ENCODE data around the gene PCBP3. TPM values are rescaled to one million over a fixed set of nuclear protein-coding genes. Genes with fewer than 3 reads are reported as not detected.

Gene PCBP3
- total and polyA plus RNA-seq, 2 of the 8 experiments (the other 6 are each of a cell fraction or from before 2014, with no cell fraction given), result 3.5 to 6.3 TPM

DNA sequence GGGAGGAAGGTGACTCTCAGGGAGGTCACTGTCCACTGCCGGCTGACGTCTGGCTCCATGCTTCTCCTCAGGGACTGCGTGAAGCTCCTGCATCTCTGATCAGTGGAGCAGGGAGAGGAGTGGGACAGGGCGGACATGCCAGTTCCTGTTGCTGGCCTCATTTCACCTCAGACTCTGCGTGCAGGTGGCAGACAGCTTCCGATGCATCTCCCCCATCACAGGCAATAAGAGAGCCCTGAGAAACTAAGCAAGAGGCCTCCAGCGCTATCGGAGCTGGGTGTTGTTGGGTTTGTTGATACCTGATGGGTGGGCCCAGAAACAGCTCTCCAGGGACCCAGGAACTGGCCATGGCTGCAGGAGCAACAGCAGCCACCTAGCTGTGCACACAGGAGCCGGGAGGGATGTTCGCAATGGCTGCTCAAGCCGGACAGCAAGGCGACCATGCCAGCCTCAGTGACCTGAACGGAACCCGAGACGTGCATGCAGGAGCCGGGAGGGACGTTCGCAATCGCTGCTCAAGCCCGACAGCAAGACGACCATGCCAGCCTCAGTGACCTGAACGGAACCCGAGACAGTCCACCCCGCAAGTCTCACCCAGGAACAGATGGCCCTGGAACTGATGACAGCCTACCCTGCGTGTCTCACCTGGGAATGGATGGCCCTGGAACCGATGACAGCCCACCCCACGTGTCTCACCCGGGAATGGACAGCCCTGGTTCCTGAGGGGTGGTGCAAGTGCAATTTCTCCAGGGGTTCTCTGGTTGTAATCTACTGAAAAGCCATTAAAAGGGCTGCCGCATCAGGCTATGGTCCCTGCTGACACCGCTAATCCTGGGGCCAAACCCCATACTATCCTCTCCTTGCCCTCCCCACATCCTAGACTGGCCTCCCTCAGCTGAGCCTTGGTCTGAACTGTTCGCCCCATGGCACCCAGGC lies 14.2 kb upstream of the PCBP3 start (continued):
- TF ChIP-seq, protein P1, sequence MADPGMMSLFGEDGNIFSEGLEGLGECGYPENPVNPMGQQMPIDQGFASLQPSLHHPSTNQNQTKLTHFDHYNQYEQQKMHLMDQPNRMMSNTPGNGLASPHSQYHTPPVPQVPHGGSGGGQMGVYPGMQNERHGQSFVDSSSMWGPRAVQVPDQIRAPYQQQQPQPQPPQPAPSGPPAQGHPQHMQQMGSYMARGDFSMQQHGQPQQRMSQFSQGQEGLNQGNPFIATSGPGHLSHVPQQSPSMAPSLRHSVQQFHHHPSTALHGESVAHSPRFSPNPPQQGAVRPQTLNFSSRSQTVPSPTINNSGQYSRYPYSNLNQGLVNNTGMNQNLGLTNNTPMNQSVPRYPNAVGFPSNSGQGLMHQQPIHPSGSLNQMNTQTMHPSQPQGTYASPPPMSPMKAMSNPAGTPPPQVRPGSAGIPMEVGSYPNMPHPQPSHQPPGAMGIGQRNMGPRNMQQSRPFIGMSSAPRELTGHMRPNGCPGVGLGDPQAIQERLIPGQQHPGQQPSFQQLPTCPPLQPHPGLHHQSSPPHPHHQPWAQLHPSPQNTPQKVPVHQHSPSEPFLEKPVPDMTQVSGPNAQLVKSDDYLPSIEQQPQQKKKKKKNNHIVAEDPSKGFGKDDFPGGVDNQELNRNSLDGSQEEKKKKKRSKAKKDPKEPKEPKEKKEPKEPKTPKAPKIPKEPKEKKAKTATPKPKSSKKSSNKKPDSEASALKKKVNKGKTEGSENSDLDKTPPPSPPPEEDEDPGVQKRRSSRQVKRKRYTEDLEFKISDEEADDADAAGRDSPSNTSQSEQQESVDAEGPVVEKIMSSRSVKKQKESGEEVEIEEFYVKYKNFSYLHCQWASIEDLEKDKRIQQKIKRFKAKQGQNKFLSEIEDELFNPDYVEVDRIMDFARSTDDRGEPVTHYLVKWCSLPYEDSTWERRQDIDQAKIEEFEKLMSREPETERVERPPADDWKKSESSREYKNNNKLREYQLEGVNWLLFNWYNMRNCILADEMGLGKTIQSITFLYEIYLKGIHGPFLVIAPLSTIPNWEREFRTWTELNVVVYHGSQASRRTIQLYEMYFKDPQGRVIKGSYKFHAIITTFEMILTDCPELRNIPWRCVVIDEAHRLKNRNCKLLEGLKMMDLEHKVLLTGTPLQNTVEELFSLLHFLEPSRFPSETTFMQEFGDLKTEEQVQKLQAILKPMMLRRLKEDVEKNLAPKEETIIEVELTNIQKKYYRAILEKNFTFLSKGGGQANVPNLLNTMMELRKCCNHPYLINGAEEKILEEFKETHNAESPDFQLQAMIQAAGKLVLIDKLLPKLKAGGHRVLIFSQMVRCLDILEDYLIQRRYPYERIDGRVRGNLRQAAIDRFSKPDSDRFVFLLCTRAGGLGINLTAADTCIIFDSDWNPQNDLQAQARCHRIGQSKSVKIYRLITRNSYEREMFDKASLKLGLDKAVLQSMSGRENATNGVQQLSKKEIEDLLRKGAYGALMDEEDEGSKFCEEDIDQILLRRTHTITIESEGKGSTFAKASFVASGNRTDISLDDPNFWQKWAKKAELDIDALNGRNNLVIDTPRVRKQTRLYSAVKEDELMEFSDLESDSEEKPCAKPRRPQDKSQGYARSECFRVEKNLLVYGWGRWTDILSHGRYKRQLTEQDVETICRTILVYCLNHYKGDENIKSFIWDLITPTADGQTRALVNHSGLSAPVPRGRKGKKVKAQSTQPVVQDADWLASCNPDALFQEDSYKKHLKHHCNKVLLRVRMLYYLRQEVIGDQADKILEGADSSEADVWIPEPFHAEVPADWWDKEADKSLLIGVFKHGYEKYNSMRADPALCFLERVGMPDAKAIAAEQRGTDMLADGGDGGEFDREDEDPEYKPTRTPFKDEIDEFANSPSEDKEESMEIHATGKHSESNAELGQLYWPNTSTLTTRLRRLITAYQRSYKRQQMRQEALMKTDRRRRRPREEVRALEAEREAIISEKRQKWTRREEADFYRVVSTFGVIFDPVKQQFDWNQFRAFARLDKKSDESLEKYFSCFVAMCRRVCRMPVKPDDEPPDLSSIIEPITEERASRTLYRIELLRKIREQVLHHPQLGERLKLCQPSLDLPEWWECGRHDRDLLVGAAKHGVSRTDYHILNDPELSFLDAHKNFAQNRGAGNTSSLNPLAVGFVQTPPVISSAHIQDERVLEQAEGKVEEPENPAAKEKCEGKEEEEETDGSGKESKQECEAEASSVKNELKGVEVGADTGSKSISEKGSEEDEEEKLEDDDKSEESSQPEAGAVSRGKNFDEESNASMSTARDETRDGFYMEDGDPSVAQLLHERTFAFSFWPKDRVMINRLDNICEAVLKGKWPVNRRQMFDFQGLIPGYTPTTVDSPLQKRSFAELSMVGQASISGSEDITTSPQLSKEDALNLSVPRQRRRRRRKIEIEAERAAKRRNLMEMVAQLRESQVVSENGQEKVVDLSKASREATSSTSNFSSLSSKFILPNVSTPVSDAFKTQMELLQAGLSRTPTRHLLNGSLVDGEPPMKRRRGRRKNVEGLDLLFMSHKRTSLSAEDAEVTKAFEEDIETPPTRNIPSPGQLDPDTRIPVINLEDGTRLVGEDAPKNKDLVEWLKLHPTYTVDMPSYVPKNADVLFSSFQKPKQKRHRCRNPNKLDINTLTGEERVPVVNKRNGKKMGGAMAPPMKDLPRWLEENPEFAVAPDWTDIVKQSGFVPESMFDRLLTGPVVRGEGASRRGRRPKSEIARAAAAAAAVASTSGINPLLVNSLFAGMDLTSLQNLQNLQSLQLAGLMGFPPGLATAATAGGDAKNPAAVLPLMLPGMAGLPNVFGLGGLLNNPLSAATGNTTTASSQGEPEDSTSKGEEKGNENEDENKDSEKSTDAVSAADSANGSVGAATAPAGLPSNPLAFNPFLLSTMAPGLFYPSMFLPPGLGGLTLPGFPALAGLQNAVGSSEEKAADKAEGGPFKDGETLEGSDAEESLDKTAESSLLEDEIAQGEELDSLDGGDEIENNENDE (IDR thresholded peaks at IDR 0.05; ENCODE audit: insufficient replicate concordance, low read length), result no peak
- no peak for TF ChIP-seq CHD1 (IDR thresholded peaks at IDR 0.05; ENCODE audit: low read depth, low read length)
- TF ChIP-seq, protein P2, sequence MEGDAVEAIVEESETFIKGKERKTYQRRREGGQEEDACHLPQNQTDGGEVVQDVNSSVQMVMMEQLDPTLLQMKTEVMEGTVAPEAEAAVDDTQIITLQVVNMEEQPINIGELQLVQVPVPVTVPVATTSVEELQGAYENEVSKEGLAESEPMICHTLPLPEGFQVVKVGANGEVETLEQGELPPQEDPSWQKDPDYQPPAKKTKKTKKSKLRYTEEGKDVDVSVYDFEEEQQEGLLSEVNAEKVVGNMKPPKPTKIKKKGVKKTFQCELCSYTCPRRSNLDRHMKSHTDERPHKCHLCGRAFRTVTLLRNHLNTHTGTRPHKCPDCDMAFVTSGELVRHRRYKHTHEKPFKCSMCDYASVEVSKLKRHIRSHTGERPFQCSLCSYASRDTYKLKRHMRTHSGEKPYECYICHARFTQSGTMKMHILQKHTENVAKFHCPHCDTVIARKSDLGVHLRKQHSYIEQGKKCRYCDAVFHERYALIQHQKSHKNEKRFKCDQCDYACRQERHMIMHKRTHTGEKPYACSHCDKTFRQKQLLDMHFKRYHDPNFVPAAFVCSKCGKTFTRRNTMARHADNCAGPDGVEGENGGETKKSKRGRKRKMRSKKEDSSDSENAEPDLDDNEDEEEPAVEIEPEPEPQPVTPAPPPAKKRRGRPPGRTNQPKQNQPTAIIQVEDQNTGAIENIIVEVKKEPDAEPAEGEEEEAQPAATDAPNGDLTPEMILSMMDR (IDR thresholded peaks at IDR 0.05; ENCODE audit: control extremely low read depth in 1 of 3, insufficient read depth in 1 of 3, low read depth in 1 of 3, low read length in 3 of 3), result no peak
- TF ChIP-seq CTBP2 (IDR thresholded peaks at IDR 0.05; ENCODE audit: borderline replicate concordance, insufficient read depth, insufficient read length, low read length), result no peak
